Testis (tissue), 2 donors: Measurements from ENCODE around the gene GAS2L2.

Source experiments
- POLR2A ChIP-seq: fragments of 450-650 bp; IDR thresholded peaks from one replicate; pipeline ENCODE4 v1.6.1; 2017; ENCODE audit warnings: antibody characterized with exemption, mild to moderate bottlenecking, moderate library complexity
- TF ChIP-seq, protein P1 (sequence below), 3 experiments: fragments of 450-650 bp in 2 of 3; fragments of 200-600 bp in 1 of 3; sonication (generic) in 1 of 3; IDR thresholded peaks; one replicate each; pipeline ENCODE4 v1.5.1; 2016 to 2019; ENCODE audit warnings: antibody characterized with exemption in 3 of 3, mild to moderate bottlenecking in 2 of 3, moderate library complexity in 1 of 3

DNA sequence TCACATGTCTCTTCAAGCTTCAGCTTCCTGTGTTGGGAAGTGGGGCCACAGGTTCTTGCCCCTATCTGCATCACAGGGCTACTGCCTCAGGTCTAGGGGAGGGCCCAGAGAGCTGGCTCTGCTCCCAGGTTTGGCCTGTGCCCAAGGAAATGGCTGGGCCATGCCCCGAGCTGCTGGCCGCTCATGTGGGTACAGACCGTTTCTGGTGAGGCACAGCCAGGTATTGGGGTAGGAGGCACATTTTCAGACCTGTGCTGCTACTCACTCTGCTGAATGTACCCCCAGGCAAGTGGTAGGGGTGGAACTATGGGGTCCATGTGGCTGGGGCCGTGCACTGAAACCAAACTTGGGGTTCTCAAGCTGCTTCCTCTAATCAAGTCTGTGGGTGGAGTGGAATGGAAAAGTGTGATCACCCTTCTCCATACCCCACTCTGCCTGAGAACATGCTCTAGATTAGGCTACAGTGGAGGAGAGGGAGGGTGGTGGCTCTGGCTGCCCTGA, 4.6 kb downstream of the GAS2L2 start:
- TF ChIP-seq POLR2A = no peak
- TF ChIP-seq, protein P1, sequence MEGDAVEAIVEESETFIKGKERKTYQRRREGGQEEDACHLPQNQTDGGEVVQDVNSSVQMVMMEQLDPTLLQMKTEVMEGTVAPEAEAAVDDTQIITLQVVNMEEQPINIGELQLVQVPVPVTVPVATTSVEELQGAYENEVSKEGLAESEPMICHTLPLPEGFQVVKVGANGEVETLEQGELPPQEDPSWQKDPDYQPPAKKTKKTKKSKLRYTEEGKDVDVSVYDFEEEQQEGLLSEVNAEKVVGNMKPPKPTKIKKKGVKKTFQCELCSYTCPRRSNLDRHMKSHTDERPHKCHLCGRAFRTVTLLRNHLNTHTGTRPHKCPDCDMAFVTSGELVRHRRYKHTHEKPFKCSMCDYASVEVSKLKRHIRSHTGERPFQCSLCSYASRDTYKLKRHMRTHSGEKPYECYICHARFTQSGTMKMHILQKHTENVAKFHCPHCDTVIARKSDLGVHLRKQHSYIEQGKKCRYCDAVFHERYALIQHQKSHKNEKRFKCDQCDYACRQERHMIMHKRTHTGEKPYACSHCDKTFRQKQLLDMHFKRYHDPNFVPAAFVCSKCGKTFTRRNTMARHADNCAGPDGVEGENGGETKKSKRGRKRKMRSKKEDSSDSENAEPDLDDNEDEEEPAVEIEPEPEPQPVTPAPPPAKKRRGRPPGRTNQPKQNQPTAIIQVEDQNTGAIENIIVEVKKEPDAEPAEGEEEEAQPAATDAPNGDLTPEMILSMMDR (IDR thresholded peaks at IDR 0.05) = no peak
